HG02852 (cell line): ENCODE results near the gene UTS2B.
A peak's percentile ranks its signal among the peaks of the same experiment; 100 is the strongest.

Source experiments
- ATAC-seq: cut with Tn5 transposase; IDR thresholded peaks from one replicate; pipeline ENCODE4 v1.9.1; 2021; ENCODE audit warnings: mild to moderate bottlenecking, moderate library complexity; ENCODE audit not compliant: unreplicated experiment

Gene UTS2B

GRCh38 chr3:191246034-191246433, 84.3 kb downstream of the UTS2B start:
- peak; percentile 84 for ATAC-seq

DNA sequence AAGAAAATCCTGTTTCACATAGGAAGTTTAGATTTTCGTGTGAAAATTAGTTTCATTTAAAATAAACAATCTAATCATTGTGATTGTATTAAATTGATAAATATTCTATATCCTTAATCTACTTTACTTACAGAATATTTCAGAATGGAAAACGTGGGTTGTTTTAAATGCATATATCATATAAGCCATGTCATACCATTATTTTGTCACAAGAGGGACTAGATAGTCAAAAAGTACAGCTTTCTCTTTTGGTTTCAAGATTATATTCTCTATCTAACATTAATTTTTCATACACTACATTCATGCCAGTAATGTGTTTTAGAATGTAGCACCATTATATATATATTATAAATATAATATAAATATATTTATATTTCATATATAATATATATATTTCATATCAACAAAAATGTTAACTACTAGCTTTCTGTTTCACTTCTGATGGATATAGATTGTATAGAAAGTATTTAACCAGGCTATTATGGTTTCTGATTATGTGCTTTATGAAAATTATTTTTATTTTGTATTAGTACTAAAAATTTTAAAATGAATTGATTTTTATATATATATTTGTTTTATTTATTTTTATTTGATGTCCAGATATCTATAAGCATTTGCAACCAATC, 86.0 kb downstream of the UTS2B start:
- ATAC-seq = no peak

DNA sequence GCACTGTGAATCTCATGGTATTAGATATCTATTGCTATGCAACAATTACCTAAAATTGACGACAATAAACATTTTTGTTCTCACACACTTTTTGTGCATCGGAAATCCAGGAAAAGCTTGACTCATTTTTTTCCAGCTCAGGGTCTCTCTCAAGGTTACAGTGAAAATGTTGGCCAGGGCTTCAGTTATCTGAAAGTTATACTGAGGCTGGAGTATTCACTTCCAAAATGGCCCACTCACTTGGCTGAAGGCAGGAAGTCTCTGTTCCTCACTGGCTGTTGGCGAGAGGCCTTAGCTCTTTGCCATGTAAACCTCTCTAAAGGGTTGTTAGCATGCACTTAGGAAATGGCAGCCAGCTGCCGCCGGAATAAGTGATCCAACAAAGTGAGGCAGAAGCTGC, 89.8 kb downstream of the UTS2B start:
- ATAC-seq = no peak

- no peak for ATAC-seq
Measured at GRCh38 chr3:191239407-191240031, 90.8 kb downstream of the UTS2B start.

- ATAC-seq = no peak
Measured at GRCh38 chr3:191238321-191238817, 92.0 kb downstream of the UTS2B start.

- ATAC-seq = no peak
Measured at GRCh38 chr3:191237047-191237882, 93.1 kb downstream of the UTS2B start.

GRCh38 chr3:191236646-191237045, 93.7 kb downstream of the UTS2B start:
- ATAC-seq = no peak

GRCh38 chr3:191235331-191236314, 94.7 kb downstream of the UTS2B start:
- peak; percentile 98 for ATAC-seq

DNA sequence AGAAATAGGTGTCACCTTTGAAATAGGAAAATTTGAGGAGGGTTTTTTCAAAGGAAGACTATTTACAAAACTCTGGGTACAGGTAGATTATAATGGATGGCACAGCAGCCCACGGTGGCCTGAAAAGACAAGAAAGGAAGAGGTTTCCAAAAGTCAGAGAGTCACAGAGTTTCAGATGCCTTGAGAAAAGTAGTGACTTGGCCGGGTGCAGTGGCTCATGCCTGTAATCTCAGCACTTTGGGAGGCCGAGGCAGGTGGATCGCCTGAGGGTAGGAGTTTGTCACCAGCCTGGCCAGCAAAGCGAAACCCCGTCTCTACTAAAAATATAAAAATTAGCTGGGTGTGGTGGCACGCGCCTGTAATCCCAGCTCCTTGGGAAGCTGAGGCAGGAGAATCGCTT, 96.1 kb downstream of the UTS2B start:
- no peak for ATAC-seq

DNA sequence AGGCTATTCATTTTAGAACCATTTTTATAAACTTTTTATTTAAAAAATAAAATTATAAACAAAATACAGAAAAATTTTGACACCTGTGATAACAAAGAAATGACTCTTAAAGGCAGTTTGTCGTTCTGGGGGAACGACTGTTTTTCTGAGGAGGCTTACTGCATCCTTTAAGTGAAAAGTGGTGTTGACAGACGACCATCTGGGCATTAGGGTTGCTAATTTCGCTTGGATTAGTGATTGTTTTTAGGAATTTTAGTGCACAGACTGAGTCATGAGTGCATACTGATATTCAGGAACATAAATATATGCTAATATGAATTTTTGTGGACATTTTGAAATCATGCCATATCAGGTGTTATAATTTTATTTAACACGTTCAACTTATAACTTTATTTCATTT, 102.8 kb downstream of the UTS2B start:
- no peak for ATAC-seq

DNA sequence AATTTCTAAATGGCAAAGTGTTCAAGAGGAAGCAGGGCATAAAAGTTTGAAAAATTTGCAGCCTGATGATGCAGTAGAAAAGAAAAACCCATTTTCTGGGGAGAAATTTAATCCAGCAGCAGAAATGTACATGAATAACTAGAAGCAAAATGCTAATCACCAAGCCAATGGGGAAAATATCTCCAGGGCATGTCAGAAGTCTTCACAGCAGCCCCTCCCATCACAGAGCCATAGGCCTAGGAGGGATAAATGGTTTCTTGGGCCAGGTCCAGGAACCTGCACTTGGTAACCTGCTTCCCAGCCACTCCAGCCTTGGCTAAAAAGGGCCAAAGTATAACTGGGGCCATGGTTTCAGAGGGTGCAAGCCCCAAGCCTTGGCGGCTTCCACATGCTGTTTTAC, 108.7 kb downstream of the UTS2B start:
- ATAC-seq = no peak

DNA sequence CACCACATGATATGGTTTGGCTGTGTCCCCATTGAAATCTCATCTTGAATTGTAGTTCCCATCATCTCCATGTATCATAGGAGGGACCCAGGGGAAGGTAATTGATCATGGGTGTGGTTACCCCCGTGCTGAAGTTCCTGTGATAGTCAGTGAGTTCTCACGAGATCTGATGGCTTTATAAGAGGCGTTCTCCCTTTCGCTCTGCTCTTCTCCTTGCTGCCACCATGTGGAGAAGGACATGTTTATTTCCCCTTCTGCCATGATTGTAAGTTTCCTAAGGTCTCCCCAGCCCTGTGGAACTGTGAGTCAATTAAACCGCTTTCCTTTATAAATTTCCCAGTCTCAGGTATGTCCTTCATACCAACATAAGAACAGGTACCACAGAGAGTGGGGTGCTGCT, 109.4 kb downstream of the UTS2B start:
- no peak for ATAC-seq

DNA sequence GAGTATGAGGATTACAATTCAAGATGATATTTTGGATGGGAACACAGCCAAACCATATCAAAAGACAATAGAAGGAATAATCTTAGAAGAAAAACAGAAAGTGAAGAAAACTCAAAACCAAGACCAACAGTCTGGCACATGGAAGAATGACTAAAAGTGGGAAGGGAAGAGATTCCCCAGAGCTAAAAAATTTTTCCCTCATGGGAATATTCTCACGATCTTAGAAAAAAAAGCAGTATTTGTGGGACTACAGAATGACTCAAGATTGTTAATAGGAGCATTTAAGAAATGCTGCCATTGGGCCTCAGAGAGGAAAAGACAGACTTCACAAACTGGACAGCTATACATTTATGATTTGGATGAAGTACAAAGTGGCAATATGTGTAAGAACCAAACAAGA, 113.0 kb downstream of the UTS2B start:
- ATAC-seq = no peak
